Measurements from ENCODE around the gene SYTL1.
"Not testable (repeated sequence)": the region's sequence is repeated elsewhere in the genome, so short reads cannot be mapped to it uniquely, and the experiment has no call there.

SYTL1 gene

GRCh38 chr1:27384797-27385196 is 43.0 kb downstream of the SYTL1 start:
- not testable (repeated sequence) for DNase-seq (ENCODE audit: low read depth, low spot score)

GRCh38 chr1:27388337-27389005 is 46.6 kb downstream of the SYTL1 start:
- DNase-seq (ENCODE audit: low read depth, low spot score) = no peak

- no peak for DNase-seq (ENCODE audit: low read depth, low spot score)
Measured at GRCh38 chr1:27391511-27392095, 49.8 kb downstream of the SYTL1 start.

- DNase-seq (ENCODE audit: low read depth, low spot score) = peak; percentile 70
Measured at GRCh38 chr1:27392096-27392777, 50.4 kb downstream of the SYTL1 start, which contains the start of gene GPR3. GPR3 (plus strand) TSS chr1:27392622; CDS start chr1:27393799, 1,177 bp downstream.

GRCh38 chr1:27392778-27393635 is 51.2 kb downstream of the SYTL1 start:
- no peak for DNase-seq (ENCODE audit: low read depth, low spot score)

GRCh38 chr1:27393641-27394281 is 51.9 kb downstream of the SYTL1 start:
- DNase-seq (ENCODE audit: low read depth, low spot score) = no peak

- DNase-seq (ENCODE audit: low read depth, low spot score) = no peak
Measured at GRCh38 chr1:27394282-27394658, 52.4 kb downstream of the SYTL1 start.

GRCh38 chr1:27394925-27395324 is 53.1 kb downstream of the SYTL1 start:
- DNase-seq (ENCODE audit: low read depth, low spot score) = no peak

GRCh38 chr1:27395441-27396195 is 53.8 kb downstream of the SYTL1 start:
- no peak for DNase-seq (ENCODE audit: low read depth, low spot score)

- DNase-seq (ENCODE audit: low read depth, low spot score) = no peak
Measured at GRCh38 chr1:27397110-27397509, 55.3 kb downstream of the SYTL1 start.

- no peak for DNase-seq (ENCODE audit: low read depth, low spot score)
Measured at GRCh38 chr1:27397749-27398148, 55.9 kb downstream of the SYTL1 start.

GRCh38 chr1:27398405-27399149 is 56.8 kb downstream of the SYTL1 start:
- DNase-seq (ENCODE audit: low read depth, low spot score) = no peak

- DNase-seq (ENCODE audit: low read depth, low spot score) = no peak
Measured at GRCh38 chr1:27399251-27400025, 57.6 kb downstream of the SYTL1 start.

- no peak for DNase-seq (ENCODE audit: low read depth, low spot score)
Measured at GRCh38 chr1:27400082-27400962, 58.5 kb downstream of the SYTL1 start.

- no peak for DNase-seq (ENCODE audit: low read depth, low spot score)
Measured at GRCh38 chr1:27400963-27401341, 59.1 kb downstream of the SYTL1 start.

- DNase-seq (ENCODE audit: low read depth, low spot score) = no peak
Measured at GRCh38 chr1:27402349-27402754, 60.5 kb downstream of the SYTL1 start.

- DNase-seq (ENCODE audit: low read depth, low spot score) = no peak
Measured at GRCh38 chr1:27403065-27403726, 61.4 kb downstream of the SYTL1 start.
